K562 (cell line): ENCODE measurements around the gene FERMT3. TPM values are rescaled to one million over a fixed set of nuclear protein-coding genes. Genes with fewer than 3 reads are reported as not detected.
A peak's percentile ranks its signal among the peaks of the same experiment; 100 is the strongest.

ENCODE experiments used
- ATF2 ChIP-seq: sonication (generic); formaldehyde crosslinking; IDR thresholded peaks from 2 replicates; pipeline ENCODE4 v1.8.1; 2022; ENCODE audit warnings: missing genetic modification reagents
- FOXJ3 ChIP-seq: sonication (generic); formaldehyde crosslinking; IDR thresholded peaks from 2 replicates; pipeline ENCODE4 v1.4.0; 2020; ENCODE audit warnings: mild to moderate bottlenecking, missing genetic modification reagents
- HDAC1 ChIP-seq, 2 experiments: fragments of 450-650 bp; IDR thresholded peaks; 2 replicates each; pipeline ENCODE4 v1.6.1; 2016 to 2017; ENCODE audit warnings: inconsistent platforms in 1 of 2, mild to moderate bottlenecking in 1 of 2, moderate library complexity in 1 of 2
- HEY1 ChIP-seq: fragments of 250-450 bp; sonication (Bioruptor Pico); IDR thresholded peaks from 2 replicates; pipeline ENCODE4 v1.5.0; 2020; ENCODE audit warnings: mild to moderate bottlenecking, moderate library complexity, borderline replicate concordance
- NFATC3 ChIP-seq: fragments of 450-650 bp; IDR thresholded peaks from 2 replicates; pipeline ENCODE4 v1.6.1; 2017; ENCODE audit warnings: mild to moderate bottlenecking
- NR2C2 ChIP-seq, 2 experiments: fragments of 200-800 bp in 1 of 2; sonication (Bioruptor generic) in 1 of 2; sonication (generic) in 1 of 2; formaldehyde crosslinking in 1 of 2; IDR thresholded peaks; 2 replicates each; pipeline versions ENCODE4 v1.6.1 to v1.8.0; 2016 to 2022; ENCODE audit warnings: mild to moderate bottlenecking in 1 of 2, missing compliant biosample characterization in 1 of 2, missing genetic modification characterization in 1 of 2, missing genetic modification reagents in 1 of 2
- NRF1 ChIP-seq, 2 experiments: fragments of 450-650 bp; IDR thresholded peaks in 1 of 2; conservative IDR thresholded peaks in 1 of 2; 2 replicates each; pipeline ENCODE4 v1.6.1; 2014; ENCODE audit warnings: mild to moderate bottlenecking in 2 of 2
- PHB2 ChIP-seq: fragments of 450-650 bp; IDR thresholded peaks from 2 replicates; pipeline ENCODE4 v1.6.1; 2017; ENCODE audit warnings: low read depth
- POLR3A ChIP-seq: IDR thresholded peaks from 2 replicates; pipeline ENCODE4 v1.6.1; 2011; ENCODE audit warnings: borderline replicate concordance, mild to moderate bottlenecking, moderate library complexity; ENCODE audit not compliant: insufficient read length, insufficient read depth; ENCODE audit errors: extremely low read depth
- SAFB2 ChIP-seq: fragments of 200-400 bp; formaldehyde crosslinking; IDR thresholded peaks from 2 replicates; pipeline ENCODE4 v1.6.1; 2018; ENCODE audit warnings: borderline replicate concordance, low read length, low read depth, moderate library complexity; ENCODE audit not compliant: severe bottlenecking
- SAP30 ChIP-seq: fragments of 200-600 bp; sonication (generic); IDR thresholded peaks from 2 replicates; pipeline ENCODE4 v1.6.1; 2012; ENCODE audit warnings: borderline replicate concordance, low read depth, mild to moderate bottlenecking, moderate library complexity, low read length, control low read depth, inconsistent platforms; ENCODE audit not compliant: insufficient read depth, poor library complexity, severe bottlenecking
- SIRT6 ChIP-seq: IDR thresholded peaks from one replicate; pipeline ENCODE4 v1.6.1; 2012; ENCODE audit warnings: low read depth, mild to moderate bottlenecking, control low read depth, inconsistent platforms, low read length, moderate library complexity
- SMARCB1 ChIP-seq: IDR thresholded peaks from 2 replicates; pipeline ENCODE4 v1.6.1; 2011; ENCODE audit warnings: improper control_type of control experiment, low read depth; ENCODE audit not compliant: insufficient read length
- SNIP1 ChIP-seq: fragments of 450-650 bp; IDR thresholded peaks from 2 replicates; pipeline ENCODE4 v1.7.1; 2017; ENCODE audit warnings: low read depth, mild to moderate bottlenecking
- YY1 ChIP-seq, 3 experiments: IDR thresholded peaks; 2 replicates each; pipeline ENCODE4 v1.6.1; 2011; ENCODE audit warnings: low read length in 2 of 3, mild to moderate bottlenecking in 2 of 3, moderate library complexity in 2 of 3, borderline replicate concordance in 1 of 3, control low read depth in 1 of 3, low read depth in 1 of 3; ENCODE audit not compliant: insufficient read depth in 3 of 3, insufficient replicate concordance in 2 of 3, control insufficient read depth in 1 of 3, insufficient read length in 1 of 3; ENCODE audit errors: extremely low read depth in 1 of 3
- ZFPM2 ChIP-seq: fragments of 250-450 bp; sonication (Bioruptor Pico); IDR thresholded peaks from 2 replicates; pipeline ENCODE4 v1.5.1; 2022; ENCODE audit warnings: mild to moderate bottlenecking
- ZNF121 ChIP-seq: sonication (generic); formaldehyde crosslinking; conservative IDR thresholded peaks from 2 replicates; pipeline ENCODE4 v1.8.0; 2022; ENCODE audit warnings: missing genetic modification reagents
- ZNF644 ChIP-seq: fragments of 200-800 bp; sonication (Bioruptor generic); IDR thresholded peaks from 2 replicates; pipeline ENCODE4 v1.6.1; 2016; ENCODE audit warnings: low read depth, missing genetic modification characterization, missing compliant biosample characterization
- ZNF830 ChIP-seq: fragments of 250-450 bp; sonication (Bioruptor Pico); IDR thresholded peaks from 2 replicates; pipeline ENCODE4 v1.5.0; 2021; ENCODE audit warnings: mild to moderate bottlenecking
- polyA plus RNA-seq, 8 experiments: library from polyadenylated mRNA; depleted of rRNA in 4 of 8; stranded (reverse) in 5 of 8; unstranded in 3 of 8; fragments of >200 nt; fragmentation: Nextera tagmentation in 2 of 8; fragmentation: Illumina TruSeq in 1 of 8; extraction: Ambion mirVana in 2 of 8; extraction: Trizol in 1 of 8; gene quantifications; 2 replicates each; pipeline versions ENCODE4 v1.2.1 to v1.2.3, GENCODE V29; 2011 to 2014; ENCODE audit warnings: inconsistent platforms in 1 of 8, missing spikeins in 1 of 8
- total RNA-seq, 7 experiments: library from RNA; depleted of rRNA in 6 of 7; stranded (reverse); fragments of >200 nt in 6 of 7; fragmentation: Illumina TruSeq in 2 of 7; extraction: Trizol in 2 of 7; gene quantifications; 2 replicates each; pipeline versions ENCODE4 v1.2.1 to v1.2.3, GENCODE V29; 2011 to 2021; ENCODE audit warnings: low replicate concordance in 1 of 7
- TF ChIP-seq, protein P1 (sequence below): fragments of 250-450 bp; sonication (Bioruptor Pico); IDR thresholded peaks from 2 replicates; pipeline ENCODE4 v1.5.0; 2020; ENCODE audit warnings: mild to moderate bottlenecking
- TF ChIP-seq, protein P2 (sequence below): fragments of 200-400 bp; formaldehyde crosslinking; IDR thresholded peaks from 2 replicates; pipeline ENCODE4 v1.6.1; 2017; ENCODE audit warnings: mild to moderate bottlenecking, low read depth, low read length, moderate library complexity

Gene FERMT3
- total and polyA plus RNA-seq, 9 of the 15 experiments (the other 6 are each of a cell fraction or from before 2014, with no cell fraction given): 3.2 to 275 (median 79.7) TPM

- no peak for TF ChIP-seq ATF2 (CRISPR knock-in tag)
- peak; percentile 85 to 88 for TF ChIP-seq NRF1 (conservative IDR thresholded peaks at IDR 0.05 in 1 of 2, IDR thresholded peaks at IDR 0.05 in 1 of 2)
- TF ChIP-seq YY1 (IDR thresholded peaks at IDR 0.05; ENCODE audit: borderline replicate concordance in 1 of 3, control insufficient read depth in 1 of 3, extremely low read depth in 1 of 3, insufficient read depth in 3 of 3, insufficient read length in 1 of 3, insufficient replicate concordance in 2 of 3, low read depth in 1 of 3, low read length in 2 of 3): peak in 2 of 3 experiments; percentile 10 to 43
- no peak for TF ChIP-seq ZNF121 (CRISPR knock-in tag)
- TF ChIP-seq SMARCB1: no peak
- TF ChIP-seq SNIP1: no peak
- no peak for TF ChIP-seq SIRT6
- TF ChIP-seq HDAC1 (IDR thresholded peaks at IDR 0.05): peak in 1 of 2 experiments; percentile 80; a peak in 2 of 4 replicates
- no peak for TF ChIP-seq ZNF830 (CRISPR knock-in tag)
- no peak for TF ChIP-seq NFATC3
- TF ChIP-seq ZFPM2 (CRISPR knock-in tag): no peak
- no peak for TF ChIP-seq PHB2
- no peak for TF ChIP-seq FOXJ3
- no peak for TF ChIP-seq ZNF644 (tag)
- TF ChIP-seq NR2C2 (CRISPR knock-in tag; IDR thresholded peaks at IDR 0.05): no peak
- TF ChIP-seq NR2C2 (tag; IDR thresholded peaks at IDR 0.05): no peak
- no peak for TF ChIP-seq SAFB2
- TF ChIP-seq, protein P1, sequence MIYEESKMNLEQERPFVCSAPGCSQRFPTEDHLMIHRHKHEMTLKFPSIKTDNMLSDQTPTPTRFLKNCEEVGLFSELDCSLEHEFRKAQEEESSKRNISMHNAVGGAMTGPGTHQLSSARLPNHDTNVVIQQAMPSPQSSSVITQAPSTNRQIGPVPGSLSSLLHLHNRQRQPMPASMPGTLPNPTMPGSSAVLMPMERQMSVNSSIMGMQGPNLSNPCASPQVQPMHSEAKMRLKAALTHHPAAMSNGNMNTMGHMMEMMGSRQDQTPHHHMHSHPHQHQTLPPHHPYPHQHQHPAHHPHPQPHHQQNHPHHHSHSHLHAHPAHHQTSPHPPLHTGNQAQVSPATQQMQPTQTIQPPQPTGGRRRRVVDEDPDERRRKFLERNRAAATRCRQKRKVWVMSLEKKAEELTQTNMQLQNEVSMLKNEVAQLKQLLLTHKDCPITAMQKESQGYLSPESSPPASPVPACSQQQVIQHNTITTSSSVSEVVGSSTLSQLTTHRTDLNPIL (CRISPR knock-in tag): no peak
- no peak for TF ChIP-seq HEY1
- TF ChIP-seq, protein P2, sequence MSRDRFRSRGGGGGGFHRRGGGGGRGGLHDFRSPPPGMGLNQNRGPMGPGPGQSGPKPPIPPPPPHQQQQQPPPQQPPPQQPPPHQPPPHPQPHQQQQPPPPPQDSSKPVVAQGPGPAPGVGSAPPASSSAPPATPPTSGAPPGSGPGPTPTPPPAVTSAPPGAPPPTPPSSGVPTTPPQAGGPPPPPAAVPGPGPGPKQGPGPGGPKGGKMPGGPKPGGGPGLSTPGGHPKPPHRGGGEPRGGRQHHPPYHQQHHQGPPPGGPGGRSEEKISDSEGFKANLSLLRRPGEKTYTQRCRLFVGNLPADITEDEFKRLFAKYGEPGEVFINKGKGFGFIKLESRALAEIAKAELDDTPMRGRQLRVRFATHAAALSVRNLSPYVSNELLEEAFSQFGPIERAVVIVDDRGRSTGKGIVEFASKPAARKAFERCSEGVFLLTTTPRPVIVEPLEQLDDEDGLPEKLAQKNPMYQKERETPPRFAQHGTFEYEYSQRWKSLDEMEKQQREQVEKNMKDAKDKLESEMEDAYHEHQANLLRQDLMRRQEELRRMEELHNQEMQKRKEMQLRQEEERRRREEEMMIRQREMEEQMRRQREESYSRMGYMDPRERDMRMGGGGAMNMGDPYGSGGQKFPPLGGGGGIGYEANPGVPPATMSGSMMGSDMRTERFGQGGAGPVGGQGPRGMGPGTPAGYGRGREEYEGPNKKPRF: no peak
- TF ChIP-seq POLR3A: no peak
- no peak for TF ChIP-seq SAP30
Observed at GRCh38 chr11:64181506-64182411, 24.8 kb upstream of the FERMT3 start (continued).
